Stimulated activated CD4-positive, alpha-beta T cell treated with anti-CD3 and anti-CD28 coated beads, Interleukin-4, amount 100 ng/mL, for 48 hours (primary cell): ENCODE results near the gene ANGPTL2.

ENCODE experiments used
- DNase-seq, 2 donors: peaks; one replicate each; pipeline ENCODE4 v3.0.0-alpha.2; 2020; ENCODE audit warnings: low read depth in 2 of 2

The ANGPTL2 gene

DNA sequence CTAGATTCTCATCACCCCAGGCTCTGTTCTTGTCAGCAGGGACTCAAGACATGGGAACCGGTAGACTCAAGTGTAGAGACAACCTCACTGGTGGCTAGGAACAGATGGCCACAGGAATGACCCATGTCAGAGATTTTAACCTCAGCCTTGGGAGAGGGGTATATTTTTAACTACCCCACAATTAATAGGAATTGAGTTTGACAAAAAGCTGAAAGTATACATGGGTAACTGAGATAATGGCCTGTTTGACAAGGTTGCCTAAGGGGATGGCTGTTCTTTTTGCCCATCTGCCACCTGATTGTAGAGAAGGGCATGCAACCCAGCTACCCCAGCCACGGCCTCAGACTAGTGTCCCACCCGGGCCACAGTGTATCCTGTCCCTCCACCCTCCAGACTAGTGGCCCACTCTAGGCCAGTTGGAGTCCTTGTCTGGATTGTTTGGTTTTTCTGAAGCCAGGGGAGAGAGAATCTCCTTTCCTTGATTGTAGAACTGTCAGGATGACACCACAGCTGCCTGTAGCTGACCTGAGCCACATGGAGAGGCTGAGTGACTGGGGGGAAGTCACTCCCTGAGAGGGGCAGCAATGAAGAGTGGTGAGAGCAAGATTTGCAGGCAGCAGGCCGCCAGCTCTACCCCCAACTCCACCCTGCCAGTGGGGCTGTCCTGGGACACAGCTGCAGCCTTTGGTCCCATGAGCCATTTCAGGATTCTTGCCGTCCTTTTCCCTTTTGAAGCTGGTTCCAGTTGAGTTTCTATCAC, 14.6 kb upstream of the ANGPTL2 start:
- DNase-seq: no peak

DNA sequence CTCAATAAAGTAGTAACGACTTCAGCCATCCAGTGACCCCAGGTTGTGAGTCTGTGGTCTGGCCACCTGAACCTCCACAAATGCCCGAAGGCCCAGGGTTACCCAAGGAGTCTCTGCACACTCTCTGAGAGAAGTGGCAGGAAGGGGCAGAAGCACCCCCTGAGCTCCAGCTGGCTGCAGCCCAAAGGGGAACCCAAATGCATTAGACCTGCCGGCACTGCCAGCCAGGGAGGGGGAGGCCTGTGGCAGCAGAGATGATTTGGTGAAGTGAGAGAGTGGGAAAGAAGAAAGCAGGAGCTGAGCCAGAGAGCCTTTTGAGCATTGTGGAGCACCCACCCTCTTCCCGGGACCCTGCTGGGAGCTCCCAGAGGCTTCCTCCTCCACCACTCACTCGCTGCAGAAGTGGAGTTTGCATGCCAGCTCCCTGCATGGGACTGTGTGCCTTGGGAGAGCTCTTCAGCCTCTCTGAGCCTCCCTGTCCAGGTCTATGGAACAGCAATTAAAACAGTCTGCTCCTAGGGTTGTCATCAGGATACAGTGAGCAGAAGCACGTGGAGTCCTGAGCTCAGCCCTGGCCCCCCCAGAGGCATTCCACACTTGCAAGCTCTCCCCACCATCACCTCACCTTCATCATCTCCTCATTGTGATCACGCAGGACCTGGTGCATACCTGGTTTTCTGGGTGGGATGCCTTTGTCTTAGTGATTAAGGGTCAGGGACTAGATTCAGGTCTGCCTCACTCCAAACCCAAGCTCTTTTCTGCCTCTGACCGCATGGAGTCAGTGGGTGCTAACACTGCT, 13.8 kb upstream of the ANGPTL2 start:
- no peak for DNase-seq

DNA sequence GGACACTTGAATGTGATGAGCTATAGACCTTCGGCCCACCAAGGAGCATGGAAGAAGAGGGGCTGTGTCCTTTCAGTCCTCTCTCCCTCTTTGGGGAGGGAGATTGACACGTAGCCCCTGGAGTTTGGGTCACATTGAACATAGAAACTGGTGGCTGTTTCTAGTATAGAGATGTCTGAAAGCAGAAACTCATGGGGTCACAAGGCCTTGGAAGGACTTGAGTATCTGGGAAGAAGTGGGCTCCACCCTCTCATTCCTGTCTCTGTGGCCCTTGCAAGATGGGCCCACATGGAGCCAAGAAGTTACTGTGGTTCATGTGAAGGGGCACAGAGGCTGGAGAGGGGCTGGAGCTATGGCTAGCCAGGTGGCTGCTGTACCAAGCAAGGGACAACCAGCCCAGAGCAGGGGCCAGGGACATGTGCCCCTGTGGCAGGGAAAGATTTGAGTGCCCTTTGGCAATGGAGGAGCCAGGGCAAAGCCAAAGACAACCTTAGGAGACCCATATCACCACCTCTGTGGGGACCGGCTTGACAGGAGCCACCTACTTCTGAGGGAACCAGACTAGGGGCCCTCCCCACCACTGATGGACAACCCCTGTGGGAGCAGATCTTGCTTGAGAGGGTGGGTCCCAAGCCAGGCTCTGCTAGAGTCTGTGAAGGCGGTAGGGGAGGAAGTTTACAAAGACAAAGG, 12.8 kb upstream of the ANGPTL2 start:
- no peak for DNase-seq

DNA sequence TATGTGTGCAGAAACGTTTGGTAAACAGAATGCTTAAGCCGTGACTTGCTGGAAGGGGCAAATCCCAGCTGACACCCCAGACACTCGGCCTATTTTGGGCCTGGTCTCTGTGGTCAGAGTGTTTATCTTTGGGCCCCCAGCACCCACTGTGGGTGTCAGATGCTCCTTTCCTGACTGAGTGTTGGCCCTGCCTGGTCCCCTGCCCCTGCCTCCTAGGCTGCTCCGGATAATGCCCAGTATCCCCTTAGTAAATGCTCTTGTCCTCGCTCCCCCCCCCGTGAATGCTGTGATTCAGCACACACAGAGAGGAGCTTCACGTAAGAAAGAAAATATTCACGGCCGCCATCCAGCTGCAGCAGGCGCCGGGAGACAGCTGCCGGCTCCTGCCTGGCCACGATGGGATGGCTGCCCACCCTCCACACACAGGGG, 11.3 kb upstream of the ANGPTL2 start:
- no peak for DNase-seq

DNA sequence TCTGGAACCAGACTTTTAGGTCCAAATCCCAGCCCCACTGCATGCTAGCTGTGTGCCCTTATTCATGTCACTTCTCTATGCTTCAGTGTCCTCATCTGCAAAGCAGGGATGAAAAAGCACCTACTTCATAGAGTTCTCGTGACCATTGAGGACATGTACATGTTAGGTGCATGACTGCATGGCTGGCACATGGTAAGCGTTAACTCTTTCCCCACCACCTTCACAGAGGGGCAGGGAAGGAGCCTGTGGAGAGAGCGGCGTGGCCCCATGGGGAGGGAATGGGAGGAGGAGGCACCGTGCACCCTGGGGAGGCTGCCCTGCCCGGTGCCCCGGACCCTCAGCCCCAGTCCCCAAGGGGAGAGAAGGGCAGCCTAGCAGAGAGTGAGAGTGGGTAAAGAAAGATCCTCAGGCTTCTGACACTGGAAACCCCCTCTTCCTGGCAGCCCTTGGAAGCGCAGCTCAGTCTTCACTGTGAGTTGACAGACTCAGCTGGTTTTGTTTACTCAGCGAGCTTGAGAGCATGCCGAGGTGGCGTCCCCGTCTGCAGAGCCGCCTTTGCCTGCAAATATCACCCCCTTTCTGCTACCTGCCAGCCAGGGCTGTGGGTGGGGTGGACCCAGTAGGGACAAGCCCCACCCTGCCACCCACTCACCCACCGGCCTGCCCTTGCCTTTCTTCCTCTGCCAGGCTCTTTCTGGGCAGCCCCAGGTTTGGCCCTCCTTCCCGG, 10.6 kb upstream of the ANGPTL2 start:
- no peak for DNase-seq

DNA sequence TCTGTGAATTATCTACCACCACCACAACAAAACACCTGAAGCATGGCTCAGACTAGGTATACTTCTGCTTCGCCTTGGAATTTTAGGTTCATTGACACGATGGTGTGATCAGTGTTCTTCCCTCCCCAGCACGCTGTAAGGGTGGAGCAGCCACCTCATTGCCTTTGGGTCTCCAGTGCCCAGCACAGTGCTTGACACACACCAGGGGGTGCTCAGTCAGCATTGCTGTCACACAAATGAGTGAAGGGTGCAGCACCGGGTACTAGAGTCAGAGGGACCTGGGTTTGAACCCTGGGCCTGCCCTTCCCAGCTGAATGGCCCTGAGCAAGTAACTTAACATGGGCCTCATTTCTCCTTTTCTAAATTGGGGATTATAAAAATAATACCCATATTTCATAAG, 9.9 kb upstream of the ANGPTL2 start:
- DNase-seq: no peak

DNA sequence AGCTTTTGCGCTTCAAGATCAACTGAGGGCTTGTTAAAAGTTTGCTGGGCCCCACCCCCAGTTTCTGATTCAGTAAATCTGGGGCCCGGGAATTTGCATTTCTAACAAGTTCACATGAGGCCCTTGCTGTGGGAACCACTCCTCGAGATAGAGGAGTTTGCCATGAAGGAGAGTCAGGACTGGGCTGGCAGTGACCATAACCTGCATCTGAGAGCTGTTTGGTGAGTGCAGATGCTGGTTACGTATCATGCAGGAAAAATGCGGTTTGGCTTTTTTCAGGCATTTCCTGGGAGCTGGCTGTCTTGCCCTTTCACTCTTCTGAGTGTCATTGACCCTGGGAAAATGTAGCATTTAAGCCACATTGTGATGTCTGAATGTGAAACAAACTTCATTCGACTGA, 9.4 kb upstream of the ANGPTL2 start:
- DNase-seq: no peak

DNA sequence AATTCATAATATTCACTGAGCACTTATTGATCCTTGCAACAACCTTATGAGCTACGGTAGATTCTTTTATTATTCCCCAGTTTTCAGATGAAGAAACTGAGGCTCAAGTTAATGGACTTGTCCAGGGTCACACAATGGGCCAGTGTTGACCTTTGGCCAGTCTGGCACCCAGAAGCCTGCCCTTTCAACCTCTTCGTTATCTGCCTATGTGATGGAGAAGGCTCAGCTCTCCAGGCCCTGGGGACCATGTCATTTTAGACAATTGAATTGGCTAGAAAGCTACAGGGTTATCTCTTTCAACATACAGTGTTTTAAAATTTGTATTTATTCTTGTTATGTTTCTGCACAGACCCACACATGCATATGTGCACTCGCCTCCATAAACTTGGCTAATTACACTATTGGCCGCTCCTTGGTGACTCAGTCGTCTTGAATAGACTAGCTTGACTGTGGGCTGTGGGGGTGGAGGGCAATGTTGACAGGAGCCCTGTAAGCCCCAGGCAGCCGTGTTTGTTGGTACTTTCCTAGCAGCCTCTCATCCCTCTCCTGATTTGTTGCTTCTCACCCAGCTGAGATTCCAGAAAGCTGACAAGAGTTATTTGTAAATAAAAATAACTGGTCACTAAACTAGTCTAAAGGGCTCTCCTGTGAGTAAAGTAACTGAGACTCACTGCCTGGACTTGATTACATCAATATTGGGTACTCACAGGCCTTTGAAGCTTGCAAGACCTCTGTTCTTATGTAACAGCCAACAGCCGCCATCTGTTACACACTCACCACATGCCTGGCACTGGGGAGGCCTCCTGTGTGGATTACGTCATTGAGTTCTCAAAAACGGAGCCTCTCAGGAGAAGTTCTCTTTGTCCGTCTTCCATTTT, 8.5 kb upstream of the ANGPTL2 start:
- DNase-seq: no peak

DNA sequence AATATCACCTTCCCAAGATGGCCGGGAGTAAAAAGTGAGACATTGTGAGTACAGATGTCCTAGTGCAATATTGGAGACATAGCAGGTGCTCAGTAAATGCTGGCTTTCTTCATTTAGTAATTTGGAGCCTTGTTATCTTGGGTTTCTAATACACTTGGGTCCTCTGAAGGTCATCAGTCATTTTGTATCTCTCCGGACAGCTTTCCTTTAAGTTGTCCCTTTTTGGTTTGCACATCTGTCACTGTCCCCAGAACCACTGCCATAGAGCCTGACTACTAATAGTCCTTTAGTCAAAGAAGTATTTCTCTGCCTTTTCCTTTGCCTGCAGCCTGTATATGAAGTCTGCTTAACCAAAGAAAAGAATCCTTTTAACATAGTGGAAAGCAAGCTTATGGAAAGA, 7.8 kb upstream of the ANGPTL2 start:
- no peak for DNase-seq

DNA sequence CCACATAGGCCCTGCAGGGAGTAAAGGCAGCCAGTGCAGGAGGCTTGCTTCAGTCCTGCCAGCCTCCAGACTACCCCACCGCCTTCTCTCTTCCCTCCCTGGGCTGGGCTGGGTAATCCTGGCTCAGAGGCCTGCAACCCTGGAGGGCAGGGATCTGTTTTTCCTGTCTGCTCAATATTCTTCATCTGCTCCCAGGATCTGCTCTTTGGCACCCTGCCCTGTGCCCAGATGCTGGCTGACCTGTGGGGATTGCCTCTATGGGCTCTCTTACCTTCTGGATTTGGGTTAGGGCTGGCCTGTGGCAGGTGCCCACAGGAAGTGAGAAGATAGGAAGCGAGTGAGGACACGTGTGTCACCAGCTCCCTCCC, 7.3 kb upstream of the ANGPTL2 start:
- no peak for DNase-seq

DNA sequence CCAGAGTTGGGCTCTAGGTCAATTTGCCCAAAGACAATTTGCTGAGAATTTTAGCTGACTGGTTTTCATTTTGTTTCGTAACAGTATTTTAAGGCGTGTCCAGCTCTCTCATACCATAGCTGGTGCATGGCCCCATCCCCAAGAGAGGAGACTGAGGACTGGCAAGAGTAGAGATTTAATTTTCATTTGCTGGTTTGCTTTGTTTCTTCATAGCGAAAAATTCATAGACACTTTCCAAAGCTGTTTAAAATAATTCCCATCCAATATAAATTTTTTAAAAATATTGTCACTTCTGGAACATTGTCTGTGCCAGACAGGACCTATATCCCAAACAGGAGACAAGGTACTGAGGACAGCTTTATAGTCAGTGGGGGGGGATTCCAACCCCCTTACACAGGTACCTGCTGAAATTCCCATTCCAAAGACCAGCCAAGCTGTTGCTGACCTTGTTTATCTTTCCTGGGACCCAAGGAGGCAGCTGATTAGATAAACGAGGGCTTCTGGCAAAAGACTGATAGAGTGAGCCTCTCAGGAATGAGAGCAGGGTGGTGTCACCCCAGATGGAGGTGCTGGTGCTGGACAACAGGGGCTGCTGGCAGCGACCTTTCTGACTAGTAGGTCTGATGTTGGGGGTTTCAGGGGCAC, 6.8 kb upstream of the ANGPTL2 start:
- DNase-seq: no peak

DNA sequence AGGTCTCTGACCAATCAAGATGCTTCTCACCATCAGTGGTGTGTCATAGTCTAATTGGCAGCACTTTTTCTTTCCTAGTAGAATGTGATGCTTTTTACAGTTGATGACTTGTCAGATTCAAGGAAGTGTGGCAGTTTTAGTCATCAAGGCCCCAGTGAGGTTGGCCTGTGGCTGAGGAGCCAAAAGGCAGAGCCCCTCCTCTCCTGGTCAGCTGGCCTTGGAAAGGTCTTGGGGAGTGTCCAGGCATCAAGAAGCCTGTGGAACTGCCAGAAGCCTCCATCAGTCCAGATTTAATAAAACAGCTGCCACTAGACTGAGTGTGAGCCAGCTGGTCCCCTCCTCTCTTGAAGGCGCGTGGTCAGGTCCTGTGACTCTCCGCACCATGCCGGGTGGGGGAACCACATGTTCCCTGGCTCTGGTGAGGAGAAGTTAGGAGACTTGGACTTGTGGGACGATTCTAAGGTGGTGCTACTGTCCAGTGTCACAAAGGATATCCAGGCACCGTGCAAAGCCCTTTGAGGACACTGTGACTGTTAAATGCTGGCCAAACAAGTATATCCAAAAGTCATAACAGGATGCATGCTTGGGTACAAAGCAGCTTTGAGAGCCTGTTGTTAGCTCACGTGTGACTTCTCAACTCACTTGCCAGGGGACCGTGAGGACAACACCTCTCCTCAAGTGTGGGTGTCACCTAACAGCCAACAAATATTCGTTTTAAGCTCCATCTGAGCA, 6.1 kb upstream of the ANGPTL2 start:
- no peak for DNase-seq

DNA sequence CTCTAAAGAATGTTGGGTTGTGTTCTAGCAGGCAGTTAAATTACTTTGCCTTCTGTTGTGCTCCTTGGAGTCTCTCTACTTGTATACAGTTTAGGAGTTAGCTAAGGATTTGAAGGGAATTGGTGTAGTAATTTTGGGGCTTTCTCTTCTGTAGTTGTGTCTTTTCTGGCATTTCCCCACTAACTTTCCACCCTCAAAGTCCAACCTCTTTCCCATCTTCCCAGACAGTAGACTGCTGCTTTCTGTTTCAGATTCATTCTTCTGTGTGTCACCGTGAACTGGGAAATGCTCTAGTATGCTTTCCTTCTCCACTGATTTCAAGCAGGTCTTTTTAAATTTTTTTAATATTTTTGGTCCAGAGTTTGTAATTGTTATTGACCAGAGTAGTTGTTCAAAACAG, 4.5 kb upstream of the ANGPTL2 start:
- no peak for DNase-seq

DNA sequence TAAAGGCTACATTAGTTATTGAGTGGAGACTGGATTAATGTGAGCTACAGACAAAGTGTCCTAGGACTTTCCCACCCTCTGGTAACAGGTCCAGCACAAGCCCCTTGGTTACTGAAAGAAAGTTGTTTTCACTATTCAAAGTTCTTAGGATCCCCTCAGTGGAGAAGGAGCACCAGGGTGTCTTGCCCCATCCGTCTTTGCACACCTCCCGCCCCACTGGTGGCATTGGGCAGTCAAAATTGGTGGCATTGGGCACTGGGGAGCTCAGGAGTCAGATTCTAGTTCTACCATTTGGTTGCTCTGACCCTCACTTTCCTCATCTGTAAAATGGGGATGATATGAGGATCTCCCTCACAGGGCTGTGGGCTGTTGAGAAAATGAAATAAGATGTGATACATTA, 2.4 kb upstream of the ANGPTL2 start:
- no peak for DNase-seq

DNA sequence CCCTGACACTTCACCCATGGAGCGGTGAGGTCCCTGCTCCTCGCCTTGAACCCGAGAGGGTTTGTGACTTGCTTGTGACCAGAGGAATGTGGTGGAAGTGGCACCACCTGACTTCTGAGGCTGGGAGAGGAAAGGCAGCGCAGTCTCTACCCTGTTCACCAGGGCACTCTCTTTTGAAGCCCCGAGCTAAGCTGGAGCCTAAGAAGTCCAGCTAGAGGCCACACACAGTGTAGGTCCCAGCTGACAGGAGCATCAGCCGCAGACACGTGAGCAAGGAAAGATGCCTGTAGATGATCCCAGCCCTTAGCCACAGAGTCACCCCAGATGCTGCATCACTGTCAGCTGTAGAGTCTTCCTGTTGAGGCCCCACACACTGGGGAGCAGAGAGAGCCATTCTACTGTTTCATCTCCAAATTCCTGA, 1.7 kb upstream of the ANGPTL2 start:
- DNase-seq: no peak

DNA sequence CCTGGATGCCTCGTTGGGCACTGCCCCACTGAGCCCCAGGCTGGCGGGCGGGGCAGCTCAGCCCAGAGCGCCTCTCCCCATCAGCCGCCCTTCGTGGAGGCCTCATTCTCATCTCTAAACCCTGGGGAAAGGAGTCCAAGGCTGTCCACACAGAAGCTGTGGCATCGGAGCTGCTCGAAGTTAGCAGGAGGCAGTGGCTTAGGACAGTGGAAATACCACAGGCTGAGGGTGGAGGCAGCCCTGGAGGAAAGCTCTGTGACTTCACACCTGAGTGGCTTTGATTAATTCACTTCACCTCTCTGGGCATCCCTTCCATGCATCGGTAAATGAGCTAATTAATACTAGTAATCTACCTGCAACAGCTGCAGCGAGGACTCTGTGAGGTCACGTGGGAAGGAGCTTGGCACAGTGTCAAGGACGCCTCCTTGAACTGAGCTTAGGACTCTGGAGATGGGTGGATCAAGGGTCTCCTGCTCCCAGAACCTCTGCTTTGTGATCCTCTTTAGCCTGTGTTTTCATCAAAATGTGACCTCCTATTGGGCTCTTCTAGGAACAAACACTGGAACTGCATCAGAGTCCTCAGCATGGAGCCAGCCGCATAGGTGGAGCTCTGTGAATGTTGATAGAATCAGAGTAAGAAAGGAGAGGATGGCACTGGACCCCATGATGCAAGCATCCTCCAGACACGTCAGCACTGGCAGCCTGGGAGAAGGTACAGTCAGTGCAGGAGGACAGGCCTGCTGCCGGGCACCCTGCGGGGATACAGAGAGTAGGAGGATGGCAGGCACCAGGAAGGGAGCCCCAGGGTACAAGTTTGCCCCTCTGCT, 842 bp upstream of the ANGPTL2 start:
- DNase-seq: no peak

DNA sequence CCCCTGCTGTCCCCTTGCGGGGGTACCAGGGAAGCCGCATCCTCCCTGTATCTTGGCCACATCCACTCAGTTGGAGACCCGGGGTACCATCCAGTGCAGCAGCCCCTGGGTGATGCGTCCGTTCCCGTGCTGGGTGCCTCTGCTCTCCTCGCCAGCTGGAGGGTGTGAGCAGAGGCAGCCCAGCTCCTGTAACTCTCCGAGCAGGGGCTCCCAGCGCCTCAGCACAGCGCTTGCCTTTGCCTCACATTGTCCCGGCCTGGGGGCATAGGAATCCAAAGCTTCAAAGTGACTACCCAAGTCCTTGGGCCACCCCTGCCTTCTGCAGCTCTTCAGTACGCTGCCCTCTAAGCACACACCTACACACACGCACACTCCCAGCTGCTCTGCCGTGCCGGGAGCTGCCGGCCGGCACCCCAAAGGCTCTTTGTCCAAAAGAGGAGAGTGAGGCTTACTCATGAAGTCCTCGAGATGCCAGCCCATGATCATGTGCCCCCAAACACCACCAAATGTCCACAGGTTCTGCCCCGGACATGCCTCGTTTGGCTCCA, 733 bp downstream of the ANGPTL2 start:
- no peak for DNase-seq

DNA sequence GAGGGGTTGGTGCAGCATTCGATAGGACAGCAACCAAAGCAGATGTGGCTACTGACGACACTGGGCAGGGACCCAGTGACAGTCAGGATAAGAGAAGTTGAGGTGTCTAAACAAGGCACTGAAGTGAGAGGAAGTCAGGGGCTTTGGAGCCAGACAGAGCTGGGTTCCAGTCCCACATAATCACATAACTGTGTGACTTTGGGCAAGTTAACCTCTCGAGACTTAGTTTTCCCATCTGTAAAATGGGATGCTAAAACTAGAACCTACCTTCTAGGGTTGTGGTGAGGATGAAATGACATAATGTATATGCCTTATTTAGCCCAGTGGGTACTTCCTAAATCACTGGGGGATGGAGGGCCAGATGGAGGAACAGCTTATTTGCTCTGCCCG, 3.1 kb downstream of the ANGPTL2 start:
- DNase-seq: no peak
